Thymus (tissue), 11 donors: ENCODE measurements around the gene CCNY. TPM values are rescaled to one million over a fixed set of nuclear protein-coding genes. Genes with fewer than 3 reads are reported as not detected.

Experiments used
- DNase-seq, 9 donors: peaks; one replicate each; pipeline ENCODE4 v3.0.0-alpha.2; 2013; ENCODE audit warnings: low spot score in 9 of 9, low read depth in 6 of 9, missing footprints in 1 of 9
- H3K27ac ChIP-seq, 2 donors: one replicate each; pipeline ENCODE4 v1.5.1; 2013; ENCODE audit warnings: control low read depth in 1 of 2, low read depth in 1 of 2, low read length in 1 of 2, mild to moderate bottlenecking in 1 of 2, moderate library complexity in 1 of 2
- H3K27me3 ChIP-seq, 2 donors: one replicate each; pipeline ENCODE4 v1.5.1; 2013; ENCODE audit warnings: low read length in 1 of 2; ENCODE audit not compliant: control insufficient read depth in 2 of 2, insufficient read depth in 1 of 2
- H3K36me3 ChIP-seq, 2 donors: one replicate each; pipeline ENCODE4 v1.5.1; 2013; ENCODE audit warnings: low read length in 1 of 2, mild to moderate bottlenecking in 1 of 2, moderate library complexity in 1 of 2; ENCODE audit not compliant: control insufficient read depth in 2 of 2, insufficient read depth in 2 of 2
- H3K4me1 ChIP-seq, 2 donors: one replicate each; pipeline ENCODE4 v1.5.1; 2013; ENCODE audit warnings: low read length in 2 of 2; ENCODE audit not compliant: control insufficient read depth in 2 of 2, insufficient read depth in 2 of 2
- H3K4me3 ChIP-seq, 2 donors: one replicate each; pipeline ENCODE4 v1.5.1; 2013; ENCODE audit warnings: low read length in 2 of 2, control low read depth in 1 of 2, mild to moderate bottlenecking in 1 of 2
- H3K9me3 ChIP-seq, 2 donors: one replicate each; pipeline ENCODE4 v1.5.1; 2013; ENCODE audit warnings: low read length in 1 of 2, mild to moderate bottlenecking in 1 of 2; ENCODE audit not compliant: control insufficient read depth in 2 of 2, insufficient read depth in 1 of 2
- WGBS: extraction: QIAGEN DNeasy Blood & Tissue Kit; methylation state at CpG from one replicate; pipeline ENCODE4 v1.1.7; 2013; 5-methylcytosine and 5-hydroxymethylcytosine counted together
- polyA plus RNA-seq: library from polyadenylated mRNA; stranded (reverse); fragments of 200-250 nt; gene quantifications from one replicate; pipeline ENCODE4 v1.2.3, GENCODE V29; 2013
- total RNA-seq: library from RNA; stranded (reverse); fragments of 120-200 nt; gene quantifications from one replicate; pipeline ENCODE4 v1.2.4, GENCODE V29; 2013
- donor health status: healthy.

CCNY gene
- total and polyA plus RNA-seq, 2 donors: 27.6 to 34.9 TPM

- 97% methylated on average over 3 of the region's 3 CpGs for WGBS
- Histone ChIP-seq H3K4me1 (peaks cover 0 to 2% of the 10 kb centered on the region in 2 donors), H3K27me3 (no peaks in the 10 kb centered on the region), H3K4me3 (no peak overlapping the region), H3K36me3 (no peaks in the 10 kb centered on the region), H3K9me3 (no peaks in the 10 kb centered on the region), H3K27ac (no peak overlapping the region)
- no peak for DNase-seq
Measured at GRCh38 chr10:35471435-35471834, 135.1 kb downstream of the CCNY start.

GRCh38 chr10:35480142-35480541 is 143.8 kb downstream of the CCNY start:
- Histone ChIP-seq H3K4me1 (no peaks in the 10 kb centered on the region), H3K9me3 (no peaks in the 10 kb centered on the region), H3K27me3 (no peaks in the 10 kb centered on the region), H3K4me3 (no peak overlapping the region), H3K27ac (no peak overlapping the region), H3K36me3 (peaks cover 0 to 2% of the 10 kb centered on the region in 2 donors)
- DNase-seq: no peak
- 98% methylated on average over 9 of the region's 9 CpGs for WGBS

GRCh38 chr10:35481413-35481812 is 145.1 kb downstream of the CCNY start:
- Histone ChIP-seq H3K27ac (no peak overlapping the region), H3K36me3 (peaks cover 0 to 2% of the 10 kb centered on the region in 2 donors), H3K9me3 (no peaks in the 10 kb centered on the region), H3K4me1 (no peaks in the 10 kb centered on the region), H3K4me3 (no peak overlapping the region), H3K27me3 (no peaks in the 10 kb centered on the region)
- no peak for DNase-seq
- 97% methylated on average over 2 of the region's 2 CpGs for WGBS

GRCh38 chr10:35486297-35486990 is 150.1 kb downstream of the CCNY start:
- Histone ChIP-seq H3K9me3 (no peaks in the 10 kb centered on the region), H3K4me1 (no peaks in the 10 kb centered on the region), H3K36me3 (peaks cover 2 to 10% of the 10 kb centered on the region in 2 donors), H3K27ac (no peak overlapping the region), H3K4me3 (no peak overlapping the region), H3K27me3 (no peaks in the 10 kb centered on the region)
- DNase-seq: no peak
- 75% methylated on average over 5 of the region's 5 CpGs for WGBS

- Histone ChIP-seq H3K36me3 (peaks cover 2 to 10% of the 10 kb centered on the region in 2 donors), H3K27me3 (no peaks in the 10 kb centered on the region), H3K4me3 (no peak overlapping the region), H3K27ac (peak overlapping the region in 1 of 2 donors; percentile 31), H3K4me1 (no peaks in the 10 kb centered on the region), H3K9me3 (no peaks in the 10 kb centered on the region)
- no peak for DNase-seq
- 97% methylated on average over 5 of the region's 5 CpGs for WGBS
Measured at GRCh38 chr10:35487336-35488034, 151.2 kb downstream of the CCNY start.

- Histone ChIP-seq H3K27ac (no peak overlapping the region), H3K36me3 (peaks cover 2 to 10% of the 10 kb centered on the region in 2 donors), H3K9me3 (no peaks in the 10 kb centered on the region), H3K4me1 (peaks cover 0 to 5% of the 10 kb centered on the region in 2 donors), H3K4me3 (no peak overlapping the region), H3K27me3 (no peaks in the 10 kb centered on the region)
- DNase-seq: no peak
- 96% methylated on average over 9 of the region's 9 CpGs for WGBS
Measured at GRCh38 chr10:35488228-35488627, 151.9 kb downstream of the CCNY start.

DNA sequence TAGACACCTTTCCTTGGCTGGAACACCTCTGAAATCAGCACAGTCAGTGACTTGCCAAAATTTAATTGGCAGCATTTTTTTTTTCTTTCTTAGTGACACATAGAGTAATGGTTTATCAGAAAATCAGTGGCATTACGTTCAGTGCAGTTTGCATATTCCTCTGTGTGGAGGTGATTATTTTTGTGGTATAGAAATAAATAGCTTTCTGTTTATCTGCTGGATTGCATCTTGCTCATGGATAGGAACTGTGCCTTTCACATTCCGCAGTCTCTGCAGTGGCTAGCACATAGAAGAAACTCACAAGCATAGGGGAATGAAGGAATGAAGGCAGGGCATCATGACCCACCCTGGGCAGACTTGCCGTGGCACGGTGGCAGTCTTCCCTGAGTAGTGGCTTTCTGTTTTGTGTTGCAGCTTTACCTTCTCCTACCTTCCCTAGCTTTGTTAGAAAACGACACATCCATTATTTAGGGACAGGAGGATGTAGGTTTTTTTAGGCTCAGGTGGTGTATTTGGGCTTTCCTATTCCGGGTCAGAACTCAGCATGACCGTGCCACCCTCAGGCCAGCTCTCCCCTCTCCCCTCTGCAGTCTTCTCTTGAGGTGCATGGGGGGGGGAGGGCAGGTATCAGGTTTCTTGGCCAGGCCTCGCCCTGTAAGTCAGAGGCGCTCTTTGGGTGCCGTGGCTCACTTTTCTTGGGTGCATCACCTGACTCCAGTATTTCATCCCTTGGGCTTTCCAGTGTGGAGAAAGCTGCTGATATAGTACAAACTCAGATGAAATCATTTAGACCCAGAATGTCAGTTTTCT is 156.3 kb downstream of the CCNY start:
- no peak overlapping the region for H3K27ac ChIP-seq
- peaks cover 0 to 10% of the 10 kb centered on the region in 2 donors for H3K4me1 ChIP-seq
- 93% methylated on average over 10 of the region's 10 CpGs for WGBS
- H3K4me3 ChIP-seq: no peak overlapping the region
- no peak for DNase-seq
- peaks cover 0 to 6% of the 10 kb centered on the region in 2 donors for H3K36me3 ChIP-seq
- no peaks in the 10 kb centered on the region for H3K27me3 ChIP-seq
- no peaks in the 10 kb centered on the region for H3K9me3 ChIP-seq

- DNase-seq: no peak
- WGBS: 91% methylated on average over 9 of the region's 9 CpGs
- H3K27ac ChIP-seq: no peak overlapping the region
- H3K4me3 ChIP-seq: no peak overlapping the region
- no peaks in the 10 kb centered on the region for H3K9me3 ChIP-seq
- H3K36me3 ChIP-seq: peaks cover 0 to 6% of the 10 kb centered on the region in 2 donors
- H3K4me1 ChIP-seq: peaks cover 0 to 11% of the 10 kb centered on the region in 2 donors
- no peaks in the 10 kb centered on the region for H3K27me3 ChIP-seq
Measured at GRCh38 chr10:35493196-35494118, 157.1 kb downstream of the CCNY start.
